H1 (cell line): ENCODE measurements around the gene ZNF518B. TPM values are rescaled to one million over a fixed set of nuclear protein-coding genes. Genes with fewer than 3 reads are reported as not detected.

Source experiments
- CTCF ChIA-PET: fragments of 300-600 bp; sonication (Branson Sonifier 250); formaldehyde crosslinking; loops from one replicate; lab custom pipeline; 2021; ENCODE audit not compliant: partially characterized antibody; lab: Charles Lee
- POLR2A ChIA-PET: fragments of 300-600 bp; sonication (Branson Sonifier 250); formaldehyde crosslinking; loops from one replicate; lab custom pipeline; 2021; ENCODE audit warnings: inconsistent platforms; ENCODE audit not compliant: partially characterized antibody; lab: Charles Lee
- DNase-seq, 2 experiments: peaks; one replicate each; pipeline versions ENCODE4 v3.0.0 to v3.0.0-alpha.2; 2010 to 2022; ENCODE audit warnings: low spot score in 2 of 2, low read depth in 1 of 2, mixed read lengths in 1 of 2
- FAIRE-seq: peaks from 2 replicates; lab custom pipeline; 2011; peaks lifted over from hg19 to GRCh38; lab: Jason Lieb, UNC
- H2AFZ ChIP-seq: 2 replicates; pipeline ENCODE4 v1.8.1; 2012; ENCODE audit warnings: low read length, inconsistent platforms
- H2AK5ac ChIP-seq: 2 replicates; pipeline ENCODE4 v1.6.1; 2013; ENCODE audit warnings: low read depth, low read length
- H2BK120ac ChIP-seq: replicated peaks from 2 replicates; pipeline ENCODE3; 2013; ENCODE audit warnings: low read depth, low read length, inconsistent platforms
- H2BK12ac ChIP-seq: 2 replicates; pipeline ENCODE4 v1.6.1; 2013; ENCODE audit warnings: low read depth, low read length
- H2BK15ac ChIP-seq: 2 replicates; pipeline ENCODE4 v1.6.1; 2013; ENCODE audit warnings: low read length
- H2BK20ac ChIP-seq: 2 replicates; pipeline ENCODE4 v1.6.1; 2013; ENCODE audit warnings: low read length
- H2BK5ac ChIP-seq: 2 replicates; pipeline ENCODE4 v1.6.1; 2013; ENCODE audit warnings: low read depth, low read length
- H3K14ac ChIP-seq: 2 replicates; pipeline ENCODE4 v1.6.1; 2013; ENCODE audit warnings: inconsistent platforms; ENCODE audit not compliant: insufficient read length
- H3K18ac ChIP-seq: 2 replicates; pipeline ENCODE4 v1.6.1; 2013; ENCODE audit warnings: low read length; ENCODE audit errors: extremely low read depth
- H3K23ac ChIP-seq: 2 replicates; pipeline ENCODE4 v1.6.1; 2013; ENCODE audit warnings: inconsistent platforms; ENCODE audit not compliant: insufficient read length
- H3K23me2 ChIP-seq: 2 replicates; pipeline ENCODE4 v1.6.1; 2013; ENCODE audit warnings: low read depth, low read length
- H3K27ac ChIP-seq: 2 replicates; pipeline ENCODE4 v1.6.1; 2011; ENCODE audit warnings: low read depth, low read length, inconsistent platforms
- H3K27me3 ChIP-seq, 4 experiments: replicated peaks in 1 of 4; 1 replicate in 1 of 4; 2 replicates in 3 of 4; pipeline versions ENCODE4 v1.6.1 to v1.8.1; 2011 to 2013; ENCODE audit warnings: low read length in 3 of 4, mild to moderate bottlenecking in 3 of 4, inconsistent platforms in 2 of 4, mixed read lengths in 2 of 4, moderate library complexity in 1 of 4; ENCODE audit not compliant: control insufficient read depth in 3 of 4, insufficient read depth in 3 of 4; ENCODE audit errors: extremely low read depth in 1 of 4
- H3K36me3 ChIP-seq, 4 experiments: 2 replicates each; pipeline versions ENCODE4 v1.6.1 to v1.8.1; 2011 to 2013; ENCODE audit warnings: mild to moderate bottlenecking in 4 of 4, low read length in 3 of 4, moderate library complexity in 2 of 4, control low read depth in 1 of 4, inconsistent platforms in 1 of 4; ENCODE audit not compliant: insufficient read depth in 4 of 4, control insufficient read depth in 2 of 4
- H3K4ac ChIP-seq: replicated peaks from 2 replicates; pipeline ENCODE3; 2013; ENCODE audit warnings: low read length, low read depth, mixed read lengths, inconsistent platforms; ENCODE audit not compliant: insufficient read length
- H3K4me1 ChIP-seq, 4 experiments: replicated peaks in 1 of 4; 1 replicate in 1 of 4; 2 replicates in 3 of 4; pipeline versions ENCODE4 v1.6.1 to v1.8.1; 2011 to 2013; ENCODE audit warnings: low read length in 3 of 4, inconsistent platforms in 2 of 4, mixed read lengths in 1 of 4; ENCODE audit not compliant: insufficient read depth in 4 of 4, control insufficient read depth in 3 of 4
- H3K4me2 ChIP-seq, 2 experiments: 2 replicates each; pipeline versions ENCODE4 v1.6.1 to v1.8.1; 2011 to 2013; ENCODE audit warnings: low read depth in 2 of 2, low read length in 2 of 2, control low read depth in 1 of 2, inconsistent platforms in 1 of 2, mild to moderate bottlenecking in 1 of 2; ENCODE audit not compliant: insufficient read depth in 1 of 2
- H3K4me3 ChIP-seq, 4 experiments: fragments of 200-600, 300-600 bp in 1 of 4; sonication (generic), shearing (Covaris generic), sonication (Bioruptor Twin) in 1 of 4; 2 replicates each; pipeline versions ENCODE4 v1.5.1 to v1.8.1; 2011 to 2016; ENCODE audit warnings: low read length in 4 of 4, low read depth in 3 of 4, control low read depth in 2 of 4, inconsistent platforms in 2 of 4, mild to moderate bottlenecking in 2 of 4, mixed read lengths in 1 of 4, moderate library complexity in 1 of 4; ENCODE audit not compliant: insufficient read depth in 2 of 4; ENCODE audit errors: extremely low read depth in 1 of 4
- H3K56ac ChIP-seq: replicated peaks from 2 replicates; pipeline ENCODE3; 2013; ENCODE audit warnings: low read depth, mild to moderate bottlenecking, mixed read lengths, low read length, inconsistent platforms; ENCODE audit not compliant: insufficient read length
- H3K79me1 ChIP-seq: 2 replicates; pipeline ENCODE4 v1.6.1; 2013; ENCODE audit warnings: low read depth, low read length, control low read depth
- H3K79me2 ChIP-seq, 2 experiments: 2 replicates each; pipeline versions ENCODE4 v1.6.1 to v1.8.1; 2012 to 2013; ENCODE audit warnings: low read length in 2 of 2, mild to moderate bottlenecking in 2 of 2, inconsistent platforms in 1 of 2; ENCODE audit not compliant: insufficient read depth in 2 of 2, control insufficient read depth in 1 of 2
- H3K9ac ChIP-seq, 4 experiments: replicated peaks in 1 of 4; 1 replicate in 1 of 4; 2 replicates in 3 of 4; pipeline versions ENCODE4 v1.6.1 to v1.8.1; 2011 to 2013; ENCODE audit warnings: low read depth in 3 of 4, low read length in 3 of 4, control low read depth in 2 of 4, mild to moderate bottlenecking in 2 of 4, moderate library complexity in 2 of 4, inconsistent platforms in 1 of 4; ENCODE audit errors: extremely low read depth in 1 of 4
- H3K9me3 ChIP-seq, 2 experiments: 2 replicates each; pipeline versions ENCODE4 v1.6.1 to v1.8.1; 2012 to 2013; ENCODE audit warnings: mild to moderate bottlenecking in 2 of 2, moderate library complexity in 2 of 2, control low read depth in 1 of 2, inconsistent platforms in 1 of 2, low read depth in 1 of 2, low read length in 1 of 2, mixed read lengths in 1 of 2; ENCODE audit not compliant: insufficient read depth in 2 of 2
- H4K20me1 ChIP-seq, 2 experiments: replicated peaks in 1 of 2; 2 replicates each; pipeline versions ENCODE3 to v1.8.1; 2011 to 2013; ENCODE audit warnings: inconsistent platforms in 2 of 2, low read length in 2 of 2, mild to moderate bottlenecking in 1 of 2; ENCODE audit not compliant: insufficient read depth in 2 of 2, control insufficient read depth in 1 of 2
- H4K5ac ChIP-seq: 2 replicates; pipeline ENCODE4 v1.6.1; 2013; ENCODE audit warnings: low read length, low read depth, mixed read lengths, inconsistent platforms; ENCODE audit not compliant: insufficient read length
- H4K8ac ChIP-seq: 2 replicates; pipeline ENCODE4 v1.8.0; 2013; ENCODE audit warnings: mild to moderate bottlenecking, moderate library complexity, low read length, inconsistent platforms; ENCODE audit not compliant: insufficient read depth; ENCODE audit errors: extremely low read depth
- H4K91ac ChIP-seq: replicated peaks from 2 replicates; pipeline ENCODE3; 2013; ENCODE audit warnings: low read length, mixed read lengths, inconsistent platforms; ENCODE audit not compliant: insufficient read length
- CBX5 ChIP-seq: fragments of 300-800, 300-1000 bp; sonication (generic); IDR thresholded peaks from 2 replicates; pipeline ENCODE4 v1.7.1; 2016; ENCODE audit warnings: antibody characterized with exemption, low read length, low read depth
- CEBPB ChIP-seq: IDR thresholded peaks from 2 replicates; pipeline ENCODE4 v1.6.1; 2012; ENCODE audit warnings: low read depth, low read length
- HDAC2 ChIP-seq, 2 experiments: fragments of 300-600 bp in 1 of 2; sonication (generic) in 1 of 2; IDR thresholded peaks; 2 replicates each; pipeline ENCODE4 v1.6.1; 2011 to 2012; ENCODE audit warnings: low read depth in 2 of 2, low read length in 2 of 2, mild to moderate bottlenecking in 2 of 2, moderate library complexity in 2 of 2, borderline replicate concordance in 1 of 2, inconsistent platforms in 1 of 2
- WGBS, 2 experiments: shearing (Covaris generic) in 1 of 2; methylation state at CpG; one replicate each; pipeline versions ENCODE4 v1.1.6 to v1.1.7; 2013 to 2015; ENCODE audit warnings: low lambda C conversion rate in 2 of 2, mixed read lengths in 2 of 2, inconsistent platforms in 1 of 2, low coverage in 1 of 2, missing lambda C conversion rate in 1 of 2; ENCODE audit not compliant: insufficient replicate concordance in 2 of 2, insufficient coverage in 1 of 2, insufficient read length in 1 of 2; ENCODE audit errors: extremely low coverage in 1 of 2, missing lambda C conversion rate in 1 of 2; 5-methylcytosine and 5-hydroxymethylcytosine counted together
- polyA plus RNA-seq, 7 experiments: library from polyadenylated mRNA; depleted of rRNA in 3 of 7; stranded (reverse) in 5 of 7; unstranded in 2 of 7; fragments of >200 nt in 5 of 7; fragments of 200-250 nt in 2 of 7; gene quantifications; 1 replicate in 5 of 7; 2 replicates in 1 of 7; 4 replicates in 1 of 7; pipeline versions ENCODE4 v1.2.1 to v1.2.3, GENCODE V29; 2011 to 2013; ENCODE audit warnings: missing spikeins in 2 of 7, mixed read lengths in 2 of 7
- total RNA-seq: library from RNA; stranded (reverse); fragmentation: NEBNext Ultra II Directional; extraction: Animal tissue kit (Norgen Biotek cat#: 25700); gene quantifications from 2 replicates; pipeline ENCODE4 v1.2.1, GENCODE V29; 2021

Gene ZNF518B
- total and polyA plus RNA-seq, 2 of the 8 experiments (the other 6 are each of a cell fraction or from before 2014, with no cell fraction given), result 2.9 to 9.0 TPM

GRCh38 chr4:10470505-10470904 is 13.3 kb upstream of the ZNF518B start:
- ChIA-PET POLR2A (no interaction called here), CTCF (interaction anchor here (1.4 kb wide), 1 partner anchor 9 kb away, joined by 7 read pairs; no protein-coding TSS in a partner anchor)
- H4K8ac ChIP-seq, result no peak overlapping the region
- no peak overlapping the region for H3K9ac ChIP-seq
- peaks cover 0 to 2% (median 0%) of the 10 kb centered on the region in 4 experiments; a peak in 1 of 7 replicates for H3K27me3 ChIP-seq
- no peak overlapping the region for H2AK5ac ChIP-seq
- no peak overlapping the region for H3K18ac ChIP-seq
- no peak overlapping the region for H3K4ac ChIP-seq
- no peak overlapping the region for H3K4me2 ChIP-seq
- no peaks in the 10 kb centered on the region for H4K20me1 ChIP-seq
- no peaks in the 10 kb centered on the region for H3K4me1 ChIP-seq
- H2BK12ac ChIP-seq, result no peak overlapping the region
- H3K79me1 ChIP-seq, result no peaks in the 10 kb centered on the region
- WGBS, 2 experiments, result 87% methylated on average over 5 of the region's 5 CpGs; no CpG with 5 or more reads in 1 of the 2 experiments
- no peaks in the 10 kb centered on the region for H3K79me2 ChIP-seq
- H3K27ac ChIP-seq, result no peak overlapping the region
- no peak overlapping the region for H4K5ac ChIP-seq
- H2BK5ac ChIP-seq, result no peak overlapping the region
- no peak overlapping the region for H3K23ac ChIP-seq
- no peak overlapping the region for H2BK20ac ChIP-seq
- no peak overlapping the region for H3K4me3 ChIP-seq
- DNase-seq (no peak), FAIRE-seq (no peak)
- H3K23me2 ChIP-seq, result no peaks in the 10 kb centered on the region
- no peak overlapping the region for H4K91ac ChIP-seq
- no peak overlapping the region for H2BK15ac ChIP-seq
- H3K9me3 ChIP-seq, result no peaks in the 10 kb centered on the region
- no peak overlapping the region for H3K14ac ChIP-seq
- H2BK120ac ChIP-seq, result no peak overlapping the region
- no peak overlapping the region for H3K56ac ChIP-seq
- no peaks in the 10 kb centered on the region for H3K36me3 ChIP-seq
- no peak overlapping the region for H2AFZ ChIP-seq
- TF ChIP-seq HDAC2 (IDR thresholded peaks at IDR 0.05; ENCODE audit: borderline replicate concordance in 1 of 2, low read depth in 2 of 2, low read length in 2 of 2), result no peak
- no peak for TF ChIP-seq CEBPB
- no peak for TF ChIP-seq CBX5
